Adrenal gland (tissue), 12 donors: Measurements from ENCODE around the gene KLHL11. TPM values are rescaled to one million over a fixed set of nuclear protein-coding genes. Genes with fewer than 3 reads are reported as not detected.

Source experiments
- DNase-seq, 7 donors: peaks; one replicate each; pipeline ENCODE4 v3.0.0-alpha.2; 2019 to 2020
- H3K27ac ChIP-seq, 5 donors: fragments of 200-600 bp; sonication (generic) in 4 of 5; 1 replicate in 3 of 5; 2 replicates in 2 of 5; pipeline versions ENCODE4 v1.5.1 to v1.8.0; 2016 to 2020; ENCODE audit warnings: mild to moderate bottlenecking in 1 of 5
- H3K27me3 ChIP-seq: fragments of 200-600 bp; 2 replicates; pipeline ENCODE4 v1.8.0; 2021
- H3K36me3 ChIP-seq, 2 donors: fragments of 200-600 bp; replicated peaks in 1 of 2; 1 replicate in 1 of 2; 2 replicates in 1 of 2; pipeline versions ENCODE4 v1.5.1 to v1.8.0; 2018 to 2022
- H3K4me1 ChIP-seq, 2 donors: fragments of 200-600 bp; replicated peaks in 1 of 2; 1 replicate in 1 of 2; 2 replicates in 1 of 2; pipeline versions ENCODE4 v1.5.1 to v1.8.0; 2018 to 2021
- H3K4me3 ChIP-seq, 4 donors: fragments of 200-600 bp; sonication (generic) in 3 of 4; one replicate each; pipeline ENCODE4 v1.5.1; 2016 to 2018
- H3K9me3 ChIP-seq, 3 donors: fragments of 200-600 bp; sonication (generic) in 1 of 3; replicated peaks in 1 of 3; 1 replicate in 2 of 3; 2 replicates in 1 of 3; pipeline versions ENCODE4 v1.5.1 to v1.8.0; 2016 to 2021
- POLR2A ChIP-seq, 2 donors: fragments of 450-650 bp; IDR thresholded peaks; one replicate each; pipeline ENCODE4 v1.6.1; 2017; ENCODE audit warnings: antibody characterized with exemption in 2 of 2, mild to moderate bottlenecking in 2 of 2, moderate library complexity in 1 of 2
- WGBS, 4 donors: extraction: QIAGEN DNeasy Blood & Tissue Kit in 2 of 4; methylation state at CpG; one replicate each; pipeline versions ENCODE4 v1.1.5 to v1.1.7; 2013 to 2017; 5-methylcytosine and 5-hydroxymethylcytosine counted together
- intact Hi-C, 2 donors: fragments of 100-400 bp; cut with DNase I; formaldehyde crosslinking; loops; one replicate each; pipeline versions ENCODE4 v1.14.1 to v1.15.0; 2022 to 2023
- polyA plus RNA-seq, 3 donors: library from polyadenylated mRNA; stranded (reverse); fragments of 200-250 nt in 2 of 3; fragments of 350-450 nt in 1 of 3; fragmentation: Illumina TruSeq in 1 of 3; extraction: RNeasy Lipid Tissue Mini Kit (QIAGEN cat#74804) in 1 of 3; gene quantifications; one replicate each; pipeline ENCODE4 v1.2.3, GENCODE V29; 2013 to 2014
- total RNA-seq, 9 donors: library from RNA; depleted of rRNA in 4 of 9; stranded (reverse); fragments of >200 nt in 4 of 9; fragments of 120-200 nt in 1 of 9; fragmentation: NEBNext Ultra II Directional in 1 of 9; extraction: Animal tissue kit (Norgen Biotek cat#: 25700) in 1 of 9; gene quantifications; one replicate each; pipeline versions ENCODE4 v1.1.0 to v1.2.4, GENCODE V29; 2013 to 2023
- TF ChIP-seq, protein P1 (sequence below), 6 experiments: fragments of 450-650 bp in 4 of 6; fragments of 200-600 bp in 2 of 6; sonication (generic) in 1 of 6; IDR thresholded peaks; 1 replicate in 5 of 6; 2 replicates in 1 of 6; pipeline versions ENCODE4 v1.5.1 to v1.8.0; 2016 to 2021; ENCODE audit warnings: antibody characterized with exemption in 6 of 6, mild to moderate bottlenecking in 2 of 6, moderate library complexity in 1 of 6
- donor health status: healthy with polysubstance abuse.
- donor health status: Bipolar disorder and iron deficiency.
- donor health status: DM: yes; HTN: yes; CAD: no.
- donor health status: DM: no; HTN: no; CAD: no.
- donor health status: DM: no; HTN: no; CAD: no.
- donor health status: DM: yes; HTN: yes; CAD: no.

Gene KLHL11
- total and polyA plus RNA-seq, 12 donors, result 0.17 to 42.9 (median 18.3) TPM

DNA sequence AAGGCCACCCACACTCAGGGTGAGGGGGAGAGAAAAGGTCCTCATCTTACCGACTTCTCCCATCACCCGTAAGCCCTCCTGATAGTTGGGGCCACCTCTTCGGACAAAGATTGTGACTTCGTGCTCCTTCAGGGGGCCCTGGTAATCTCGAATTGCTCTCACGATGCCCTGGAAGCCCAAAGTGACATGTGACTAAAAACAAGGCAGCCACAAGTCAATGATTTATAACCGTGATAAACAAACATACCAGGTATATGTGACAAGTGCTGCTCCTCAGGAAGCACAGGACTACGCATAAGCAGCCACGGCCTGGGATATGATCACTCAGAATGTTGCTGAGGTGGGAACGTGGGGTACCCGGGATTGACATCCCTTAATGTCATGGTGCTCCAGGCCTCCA is 36.4 kb upstream of the KLHL11 start:
- 84 to 92% (median 90%) methylated on average over 10 to 11 of the region's 11 CpGs for WGBS, 4 donors

DNA sequence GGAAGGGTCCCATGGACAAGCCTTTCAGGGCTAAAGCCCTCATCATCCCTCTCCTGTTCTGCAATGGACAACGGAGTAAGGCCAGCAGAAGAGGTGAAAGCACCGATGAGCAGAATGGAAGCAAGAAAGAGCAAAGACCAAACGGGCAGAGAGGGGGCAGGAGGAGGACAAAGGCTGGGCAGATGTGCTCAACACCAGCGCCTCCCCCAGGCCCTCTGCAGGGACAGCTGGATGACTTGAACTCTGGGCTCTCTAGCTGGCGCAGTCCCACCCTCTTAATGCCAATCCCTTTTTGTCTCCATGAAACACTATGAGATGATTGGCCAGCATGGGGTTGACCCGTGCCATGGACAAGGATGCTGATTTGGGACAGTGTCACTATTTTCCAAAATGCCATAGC is 31.5 kb upstream of the KLHL11 start:
- H3K36me3 ChIP-seq, result peaks cover 0 to 81% of the 10 kb centered on the region in 2 donors
- no peaks in the 10 kb centered on the region for H3K27me3 ChIP-seq
- no peak overlapping the region for H3K4me3 ChIP-seq
- DNase-seq, result no peak
- H3K9me3 ChIP-seq, result no peaks in the 10 kb centered on the region
- TF ChIP-seq POLR2A (IDR thresholded peaks at IDR 0.05), result no peak
- intact Hi-C loops, result loop anchor here in 1 of 2 donors (10.0 kb wide), 1 partner anchor 878 kb away; the partner anchor contains the start of gene VPS25
- no peaks in the 10 kb centered on the region for H3K4me1 ChIP-seq
- no peak overlapping the region for H3K27ac ChIP-seq
- 91 to 95% (median 93%) methylated on average over 6 of the region's 6 CpGs for WGBS, 4 donors

More for the DNA sequence above, 36.4 kb upstream of the KLHL11 start:
- no peak for TF ChIP-seq POLR2A (IDR thresholded peaks at IDR 0.05)
- TF ChIP-seq, protein P1, sequence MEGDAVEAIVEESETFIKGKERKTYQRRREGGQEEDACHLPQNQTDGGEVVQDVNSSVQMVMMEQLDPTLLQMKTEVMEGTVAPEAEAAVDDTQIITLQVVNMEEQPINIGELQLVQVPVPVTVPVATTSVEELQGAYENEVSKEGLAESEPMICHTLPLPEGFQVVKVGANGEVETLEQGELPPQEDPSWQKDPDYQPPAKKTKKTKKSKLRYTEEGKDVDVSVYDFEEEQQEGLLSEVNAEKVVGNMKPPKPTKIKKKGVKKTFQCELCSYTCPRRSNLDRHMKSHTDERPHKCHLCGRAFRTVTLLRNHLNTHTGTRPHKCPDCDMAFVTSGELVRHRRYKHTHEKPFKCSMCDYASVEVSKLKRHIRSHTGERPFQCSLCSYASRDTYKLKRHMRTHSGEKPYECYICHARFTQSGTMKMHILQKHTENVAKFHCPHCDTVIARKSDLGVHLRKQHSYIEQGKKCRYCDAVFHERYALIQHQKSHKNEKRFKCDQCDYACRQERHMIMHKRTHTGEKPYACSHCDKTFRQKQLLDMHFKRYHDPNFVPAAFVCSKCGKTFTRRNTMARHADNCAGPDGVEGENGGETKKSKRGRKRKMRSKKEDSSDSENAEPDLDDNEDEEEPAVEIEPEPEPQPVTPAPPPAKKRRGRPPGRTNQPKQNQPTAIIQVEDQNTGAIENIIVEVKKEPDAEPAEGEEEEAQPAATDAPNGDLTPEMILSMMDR (IDR thresholded peaks at IDR 0.05), result no peak
- Histone ChIP-seq H3K4me1 (no peaks in the 10 kb centered on the region), H3K4me3 (no peak overlapping the region), H3K36me3 (peaks cover 0 to 87% of the 10 kb centered on the region in 2 donors), H3K27ac (no peak overlapping the region), H3K27me3 (no peaks in the 10 kb centered on the region), H3K9me3 (no peaks in the 10 kb centered on the region)
- intact Hi-C loops, result no loop called here
- no peak for DNase-seq

DNA sequence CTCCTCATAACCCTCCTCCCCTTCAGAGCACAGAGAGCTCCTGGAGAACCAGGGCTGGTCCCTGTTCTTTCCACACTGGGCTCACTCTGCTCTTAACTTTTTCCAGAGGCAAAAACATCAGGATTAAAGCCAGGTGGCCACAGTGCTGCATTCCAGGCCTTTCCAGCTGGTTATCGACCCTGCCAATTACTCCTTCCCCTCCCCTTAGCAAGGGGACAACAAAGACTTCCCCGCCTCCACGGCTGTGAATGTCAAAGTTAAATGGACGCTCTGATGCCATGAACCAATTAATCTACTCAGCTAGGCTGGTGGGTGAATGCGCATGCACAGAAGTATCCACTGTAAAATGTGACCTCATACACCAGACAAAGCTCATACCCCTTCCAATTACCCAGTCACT is 30.4 kb upstream of the KLHL11 start:
- no peak for TF ChIP-seq POLR2A (IDR thresholded peaks at IDR 0.05)
- TF ChIP-seq, protein P1 (IDR thresholded peaks at IDR 0.05), result no peak
- peaks cover 0 to 4% of the 10 kb centered on the region in 2 donors for H3K4me1 ChIP-seq
- WGBS, 4 donors, result 69 to 79% (median 74%) methylated on average over 5 of the region's 5 CpGs
- no peaks in the 10 kb centered on the region for H3K27me3 ChIP-seq
- peak overlapping the region in 1 of 5 donors; percentile 53 for H3K27ac ChIP-seq
- no peak overlapping the region for H3K4me3 ChIP-seq
- intact Hi-C loops, result loop anchor here in 1 of 2 donors (10.0 kb wide), 1 partner anchor 879 kb away; the partner anchor contains the start of gene VPS25
- no peaks in the 10 kb centered on the region for H3K9me3 ChIP-seq
- peaks cover 0 to 81% of the 10 kb centered on the region in 2 donors for H3K36me3 ChIP-seq
- DNase-seq, result no peak

DNA sequence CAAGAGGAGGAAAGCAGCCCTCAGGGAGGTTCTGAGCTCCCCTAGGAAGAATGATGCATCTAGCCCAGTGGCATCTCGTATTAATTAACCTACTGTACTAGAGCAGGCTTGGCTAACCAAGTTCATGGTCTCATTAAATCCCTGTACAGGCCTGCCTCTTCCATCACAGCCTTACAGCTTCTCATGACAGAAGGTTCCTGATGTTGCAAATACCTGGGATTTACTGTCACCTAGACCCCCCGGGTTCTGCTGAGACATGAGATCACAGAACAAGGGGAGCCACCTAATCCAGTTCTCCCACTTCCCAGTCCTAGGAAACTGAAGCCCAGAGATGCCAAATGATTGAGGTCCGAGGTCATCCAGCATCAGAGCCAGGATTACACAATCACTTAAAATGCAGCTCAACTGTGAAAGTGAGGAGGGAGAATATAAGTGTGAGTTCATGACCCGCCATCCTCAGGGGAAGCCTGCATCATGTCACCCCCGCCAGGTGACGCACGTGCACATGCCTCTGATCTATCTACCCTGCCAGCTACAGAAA is 29.6 kb upstream of the KLHL11 start:
- TF ChIP-seq, protein P1 (IDR thresholded peaks at IDR 0.05), result no peak
- no peak for TF ChIP-seq POLR2A (IDR thresholded peaks at IDR 0.05)
- peak overlapping the region in 1 of 5 donors; percentile 53 for H3K27ac ChIP-seq
- 51 to 69% (median 63%) methylated on average over 7 of the region's 7 CpGs for WGBS, 4 donors
- H3K36me3 ChIP-seq, result peaks cover 0 to 84% of the 10 kb centered on the region in 2 donors
- no peaks in the 10 kb centered on the region for H3K9me3 ChIP-seq
- DNase-seq, result peak in 1 of 7 donors; percentile 24
- peaks cover 0 to 4% of the 10 kb centered on the region in 2 donors for H3K4me1 ChIP-seq
- no peaks in the 10 kb centered on the region for H3K27me3 ChIP-seq
- no peak overlapping the region for H3K4me3 ChIP-seq
- intact Hi-C loops, result loop anchor here in 1 of 2 donors (10.0 kb wide), 1 partner anchor 880 kb away; the partner anchor contains the start of gene VPS25

DNA sequence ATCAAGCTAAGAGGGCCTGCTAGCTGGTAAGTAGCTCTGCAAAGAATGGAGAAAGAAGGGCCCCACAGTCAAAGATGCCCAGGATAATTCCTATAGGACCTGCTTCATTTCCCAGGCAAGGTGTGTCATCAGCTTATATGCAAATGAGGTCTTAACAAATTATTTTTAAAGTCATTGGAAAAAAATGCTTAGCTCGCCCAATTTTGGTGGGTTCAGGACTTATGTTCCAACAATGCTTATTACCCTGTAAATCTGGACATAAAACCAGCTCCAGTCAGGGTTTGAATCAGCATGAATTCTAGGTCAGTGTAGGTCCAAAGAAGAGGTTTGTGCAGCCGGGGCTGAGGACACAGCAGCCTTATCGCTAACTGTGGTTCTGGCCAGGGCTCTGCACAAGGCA is 28.2 kb upstream of the KLHL11 start:
- no peaks in the 10 kb centered on the region for H3K9me3 ChIP-seq
- H3K4me3 ChIP-seq, result no peak overlapping the region
- no peaks in the 10 kb centered on the region for H3K27me3 ChIP-seq
- whole genome bisulfite sequencing, 4 donors, result 77 to 93% (median 90%) methylated on average over 3 of the region's 3 CpGs
- no peak for DNase-seq
- TF ChIP-seq POLR2A (IDR thresholded peaks at IDR 0.05), result no peak
- TF ChIP-seq, protein P1 (IDR thresholded peaks at IDR 0.05), result no peak
- peaks cover 0 to 4% of the 10 kb centered on the region in 2 donors for H3K4me1 ChIP-seq
- H3K36me3 ChIP-seq, result peaks cover 0 to 80% of the 10 kb centered on the region in 2 donors
- H3K27ac ChIP-seq, result no peak overlapping the region
- intact Hi-C loops, result loop anchor here in 1 of 2 donors (10.0 kb wide), 1 partner anchor 881 kb away; the partner anchor contains the start of gene VPS25
